GM21737 (cell line): ENCODE measurements around the gene BEX2.
"Not testable (repeated sequence)": the region's sequence is repeated elsewhere in the genome, so short reads cannot be mapped to it uniquely, and the experiment has no call there.

Source experiments
- ATAC-seq: cut with Tn5 transposase; IDR thresholded peaks from one replicate; pipeline ENCODE4 v1.9.1; 2021; ENCODE audit warnings: mild to moderate bottlenecking, moderate library complexity; ENCODE audit not compliant: unreplicated experiment

Gene BEX2

GRCh38 chrX:103310555-103311398 lies at the start of gene BEX2:
TSS of gene BEX2 (minus strand) at chrX:103310990. CDS start at chrX:103309976, 1,014 bp downstream.
- peak; percentile 92 for ATAC-seq

DNA sequence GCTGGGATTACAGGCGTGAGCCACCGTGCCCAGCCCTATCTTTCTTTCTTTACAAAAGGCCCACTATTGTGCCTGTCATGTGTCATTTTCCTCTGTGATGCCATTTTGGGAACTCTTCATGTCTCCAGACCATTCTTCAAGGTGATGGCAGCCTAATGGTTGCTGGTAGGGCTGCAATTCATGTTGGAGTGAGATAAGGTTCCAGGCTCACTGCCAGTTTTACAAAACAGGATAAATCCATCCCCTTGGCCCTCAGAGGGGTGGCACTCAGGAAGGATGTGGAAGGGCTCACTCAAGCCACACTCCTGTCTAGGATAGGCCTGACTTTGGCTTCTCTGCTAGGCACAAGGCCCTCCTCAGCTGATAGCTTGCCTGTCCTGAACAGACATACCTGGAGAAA lies 49.3 kb upstream of the BEX2 start:
- ATAC-seq = no peak

GRCh38 chrX:103359605-103360004 lies 48.8 kb upstream of the BEX2 start:
- not testable (repeated sequence) for ATAC-seq

GRCh38 chrX:103357871-103358270 lies 47.1 kb upstream of the BEX2 start:
- no peak for ATAC-seq

- ATAC-seq = no peak
These were observed 46.1 kb upstream of the BEX2 start for GRCh38 chrX:103356858-103357257.

- no peak for ATAC-seq
These were observed 45.5 kb upstream of the BEX2 start, which contains the start of gene TCEAL9 for GRCh38 chrX:103356130-103356798. TSS of gene TCEAL9 (plus strand) at chrX:103356506. CDS start at chrX:103357685, 1,179 bp downstream.

DNA sequence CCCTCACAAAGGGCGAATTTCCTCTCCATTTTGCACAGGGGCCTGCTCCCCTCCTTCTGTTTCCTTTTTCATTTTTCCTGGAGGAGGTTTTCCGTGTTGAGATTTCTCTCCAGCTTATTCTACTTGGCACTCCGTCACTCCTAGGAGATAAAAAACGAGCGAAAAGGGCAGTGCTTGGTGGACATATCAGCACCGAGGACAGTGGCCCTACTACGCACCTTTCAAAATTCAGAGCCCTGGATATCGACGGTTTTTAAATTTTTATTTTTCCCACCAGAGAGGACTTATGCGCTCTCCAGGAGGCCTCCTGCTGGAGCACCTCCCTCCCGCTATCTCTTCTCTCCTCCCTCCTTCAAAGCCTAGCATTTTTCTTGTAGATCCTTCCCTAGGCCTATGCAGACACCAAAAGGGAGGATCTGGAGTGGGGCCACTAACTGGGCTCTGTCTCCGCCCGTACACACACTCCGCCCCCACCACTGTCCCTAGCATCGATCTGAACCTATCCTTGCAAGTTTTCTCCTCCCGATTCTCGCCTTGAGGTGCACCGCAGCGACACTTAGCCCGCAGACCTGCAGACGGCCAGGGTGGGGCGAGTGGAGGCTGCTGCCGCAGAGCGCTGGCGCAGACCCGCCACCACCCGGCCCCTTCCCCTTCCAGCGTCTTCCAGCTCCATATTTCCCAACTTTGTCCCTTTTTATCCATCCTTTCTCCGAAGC lies 37.0 kb upstream of the BEX2 start:
- no peak for ATAC-seq

- ATAC-seq = no peak
These were observed 33.8 kb upstream of the BEX2 start for GRCh38 chrX:103344606-103345005.

DNA sequence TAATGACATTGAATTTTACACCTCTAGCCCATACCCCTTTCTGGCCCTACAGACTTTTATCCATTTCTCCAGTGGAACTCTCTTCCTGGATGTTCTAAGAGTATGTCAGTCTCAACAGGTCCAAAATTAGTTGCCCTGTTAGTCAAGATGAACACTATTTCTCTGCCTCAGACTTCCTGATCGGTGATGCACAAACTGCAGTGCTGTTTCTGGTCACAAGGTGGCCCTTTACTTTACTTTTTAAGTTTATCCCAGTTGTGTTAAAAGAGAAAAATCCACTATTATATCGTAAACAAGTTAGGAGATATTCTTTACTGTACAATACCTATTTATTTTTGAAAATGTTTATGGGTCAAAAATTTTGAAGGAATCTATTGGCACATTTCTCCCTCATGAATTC lies 32.3 kb upstream of the BEX2 start:
- ATAC-seq = no peak

- ATAC-seq = no peak
These were observed 27.9 kb upstream of the BEX2 start for GRCh38 chrX:103338663-103339062.

- no peak for ATAC-seq
These were observed 20.0 kb upstream of the BEX2 start for GRCh38 chrX:103330681-103331288.

- no peak for ATAC-seq
These were observed 19.2 kb upstream of the BEX2 start, which contains the start of gene TCEAL7 for GRCh38 chrX:103329991-103330390. TSS of gene TCEAL7 (plus strand) at chrX:103330239. CDS start at chrX:103331404, 1,165 bp downstream.

GRCh38 chrX:103311399-103311780 lies 600 bp upstream of the BEX2 start:
- no peak for ATAC-seq

DNA sequence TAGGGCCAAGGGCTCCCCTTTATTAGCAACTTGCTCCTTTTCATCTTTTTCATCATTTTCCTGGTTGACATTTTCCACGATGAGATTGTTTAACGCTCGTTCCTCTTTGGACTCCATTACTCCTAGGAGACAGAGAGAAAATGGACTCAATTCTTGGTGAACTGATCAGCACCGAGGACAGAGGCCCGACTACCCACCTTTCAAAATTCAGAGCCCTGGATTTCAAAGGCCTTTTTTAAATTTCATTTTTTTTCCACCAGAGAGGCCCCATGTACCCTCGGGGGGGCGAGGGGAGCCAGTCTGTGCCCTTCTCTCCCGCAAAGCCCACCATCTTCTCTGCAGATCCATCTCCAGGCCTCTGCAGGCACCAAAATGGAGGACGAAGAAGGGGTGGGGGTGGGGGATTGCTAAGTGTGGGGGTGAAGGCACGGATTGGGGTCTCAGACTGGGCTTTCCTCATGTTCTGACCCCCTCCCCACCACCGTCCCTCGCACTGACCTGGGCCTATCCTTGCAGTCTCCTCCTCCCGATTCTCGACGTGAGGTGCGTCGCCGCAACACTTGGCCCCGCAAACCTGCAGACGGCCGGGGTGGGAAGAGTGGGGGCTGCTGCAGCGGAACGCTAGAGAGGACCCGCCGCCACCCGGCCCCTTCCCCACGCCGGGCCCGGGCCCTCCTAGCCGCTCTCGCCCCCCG lies 783 bp downstream of the BEX2 start:
- no peak for ATAC-seq

DNA sequence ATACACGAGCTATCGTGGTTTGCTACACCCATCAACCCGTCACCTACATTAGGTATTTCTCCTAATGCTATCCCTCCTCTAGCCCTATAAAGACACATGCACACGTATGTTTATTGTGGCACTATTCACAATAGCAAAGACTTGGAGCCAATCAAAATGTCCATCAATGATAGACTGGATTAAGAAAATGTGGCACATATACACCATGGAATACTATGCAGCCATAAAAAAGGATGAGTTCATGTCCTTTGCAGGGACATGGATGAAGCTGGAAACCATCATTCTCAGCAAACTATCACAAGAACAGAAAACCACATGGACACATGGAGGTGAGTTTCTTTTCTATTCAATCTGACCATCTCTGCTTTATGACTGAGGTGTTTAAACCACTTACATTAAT lies 5.1 kb downstream of the BEX2 start:
- ATAC-seq = not testable (repeated sequence)

GRCh38 chrX:103304705-103305104 lies 6.1 kb downstream of the BEX2 start:
- no peak for ATAC-seq

DNA sequence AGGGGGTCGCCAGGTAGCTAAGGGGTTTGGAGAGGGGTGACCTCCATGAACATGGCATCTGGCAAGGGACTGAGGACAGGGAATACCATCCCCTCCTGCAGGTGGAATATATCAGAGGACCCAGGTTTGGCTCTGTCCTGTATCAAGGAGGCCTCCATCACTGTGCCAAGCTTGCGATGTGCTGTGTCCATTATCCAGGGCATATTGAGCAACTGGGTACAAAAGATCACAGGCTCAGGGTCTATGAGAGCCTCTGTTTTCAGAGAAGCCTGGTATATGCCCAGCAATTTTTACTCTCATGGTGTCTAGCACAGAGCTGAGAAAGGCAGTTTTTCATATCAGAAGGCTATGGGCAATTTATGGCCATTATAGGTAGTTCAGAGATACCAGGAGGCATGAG lies 17.7 kb downstream of the BEX2 start:
- ATAC-seq = no peak

DNA sequence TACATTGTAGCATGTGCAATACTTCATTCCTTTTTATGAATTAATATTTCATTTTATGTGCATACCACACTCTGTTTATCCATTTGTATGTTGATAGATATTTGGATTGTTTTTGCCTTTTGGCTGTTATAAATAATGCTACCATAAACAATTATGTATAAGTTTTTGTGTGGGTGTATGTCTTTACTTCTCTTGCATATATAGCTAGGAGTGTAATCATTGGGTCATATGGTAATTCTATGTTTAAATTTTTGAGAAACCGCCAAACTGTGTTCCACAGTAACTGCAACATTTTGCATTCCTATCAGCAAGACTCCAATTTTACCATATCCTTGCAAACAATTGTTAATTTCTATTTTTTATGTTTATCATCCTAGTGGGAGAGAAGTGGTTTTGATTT lies 31.2 kb downstream of the BEX2 start:
- ATAC-seq = no peak

GRCh38 chrX:103276581-103277002 lies 34.2 kb downstream of the BEX2 start, which contains the start of gene TCEAL5:
TSS of gene TCEAL5 (minus strand) at chrX:103276750. CDS start at chrX:103274563, 2,187 bp downstream.
- no peak for ATAC-seq

DNA sequence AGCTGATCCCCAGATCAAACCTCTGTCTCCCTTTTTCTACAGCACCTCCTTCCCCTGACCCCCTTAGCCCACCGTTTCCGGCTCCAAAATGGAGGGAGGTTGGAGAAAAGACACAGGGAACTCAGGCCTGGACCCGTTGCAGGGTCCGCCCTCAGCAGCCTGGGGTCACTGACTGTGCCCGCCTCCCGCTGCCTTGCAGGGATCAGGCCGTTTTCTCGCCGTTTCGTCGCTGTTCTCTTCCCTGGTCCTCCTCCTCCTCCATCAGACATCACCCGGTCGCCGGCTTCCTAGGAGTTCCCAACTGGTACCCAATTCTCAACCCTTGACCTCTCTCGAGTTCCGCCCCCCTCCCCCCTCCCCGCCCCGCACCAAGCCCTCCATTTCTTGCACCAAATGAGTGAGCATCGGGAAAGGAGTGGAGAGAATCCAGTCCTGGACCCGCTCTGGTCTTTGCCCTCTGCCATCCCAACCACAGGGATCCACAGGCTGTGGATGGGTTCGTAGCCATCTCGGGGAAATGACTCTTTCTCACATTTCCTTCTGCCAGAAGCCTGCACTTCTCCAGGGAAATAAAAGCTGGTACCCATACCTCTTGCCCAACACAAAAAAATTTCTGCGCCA lies 34.7 kb downstream of the BEX2 start:
- ATAC-seq = no peak
